ENCODE data around the gene ASTN1. TPM values are rescaled to one million over a fixed set of nuclear protein-coding genes. Genes with fewer than 3 reads are reported as not detected.

Gene ASTN1
- total RNA-seq, 1 experiment from 2014 or later, result 0.85 TPM

DNA sequence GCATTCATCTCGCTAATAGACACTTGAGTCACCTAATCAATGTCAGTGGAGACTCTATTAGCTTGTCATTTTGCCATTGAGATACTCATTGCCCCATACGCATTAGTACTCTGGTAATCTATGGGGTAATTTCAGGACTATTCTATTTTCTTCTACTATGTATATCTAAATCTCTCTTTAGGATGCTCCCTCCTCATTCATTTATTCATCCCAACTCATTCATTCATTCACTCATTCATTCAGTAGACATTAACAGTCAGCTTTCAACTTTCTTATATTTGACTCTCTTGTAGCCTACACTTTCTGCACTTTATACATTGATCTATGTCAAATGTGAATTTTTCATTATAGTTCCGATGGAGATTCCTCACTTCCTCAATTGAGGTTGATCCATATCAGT is 170.9 kb downstream of the ASTN1 start:
- no peak for DNase-seq (ENCODE audit: low spot score)

DNA sequence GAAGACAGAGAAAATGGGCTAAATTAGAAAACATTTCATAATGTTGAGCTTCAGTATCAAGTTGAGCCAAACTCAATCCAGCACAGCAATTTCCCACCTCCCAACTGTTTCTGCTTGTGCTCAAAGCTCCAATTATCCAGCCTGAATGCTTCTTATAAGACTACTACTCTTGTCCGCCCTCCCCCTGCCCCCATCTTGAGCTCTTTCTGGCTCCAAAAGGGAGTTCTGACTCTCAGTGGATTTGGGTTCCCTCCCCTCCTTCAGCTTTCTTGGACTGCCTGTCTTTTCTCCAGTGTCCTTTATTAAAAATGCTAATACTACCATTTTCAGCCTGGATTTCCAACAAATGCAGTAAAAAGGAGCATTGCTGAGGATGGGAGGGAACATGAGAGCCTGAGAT is 174.8 kb downstream of the ASTN1 start:
- no peak for DNase-seq (ENCODE audit: low spot score)

GRCh38 chr1:176989023-176989422 is 175.5 kb downstream of the ASTN1 start:
- no peak for DNase-seq (ENCODE audit: low spot score)

GRCh38 chr1:176987016-176987415 is 177.5 kb downstream of the ASTN1 start:
- no peak for DNase-seq (ENCODE audit: low spot score)

- no peak for DNase-seq (ENCODE audit: low spot score)
Measured at GRCh38 chr1:176983731-176984130, 180.8 kb downstream of the ASTN1 start.

DNA sequence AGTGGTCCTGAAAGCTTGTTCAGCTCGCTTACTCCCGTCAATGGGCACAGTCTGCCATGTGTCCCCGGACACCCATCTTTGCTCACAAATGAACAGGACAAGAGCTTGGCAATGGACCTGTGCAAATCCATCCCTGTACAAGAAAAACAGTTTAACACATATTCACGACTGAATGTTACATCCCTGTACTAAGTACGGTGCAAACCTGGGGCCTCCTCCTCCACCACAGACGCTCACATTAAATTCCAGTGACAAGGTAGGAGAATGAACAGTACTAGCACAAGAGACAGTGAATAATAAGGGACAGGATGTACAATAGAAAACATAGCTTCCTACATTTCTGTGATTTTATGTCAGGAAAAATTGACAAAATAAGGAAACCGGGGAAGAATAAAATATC is 187.7 kb downstream of the ASTN1 start:
- no peak for DNase-seq (ENCODE audit: low spot score)

- DNase-seq (ENCODE audit: low spot score), result no peak
Measured at GRCh38 chr1:176976225-176976624, 188.3 kb downstream of the ASTN1 start.

GRCh38 chr1:176964687-176965086 is 199.8 kb downstream of the ASTN1 start:
- no peak for DNase-seq (ENCODE audit: low spot score)

- no peak for DNase-seq (ENCODE audit: low spot score)
Measured at GRCh38 chr1:176963181-176963580, 201.3 kb downstream of the ASTN1 start.

DNA sequence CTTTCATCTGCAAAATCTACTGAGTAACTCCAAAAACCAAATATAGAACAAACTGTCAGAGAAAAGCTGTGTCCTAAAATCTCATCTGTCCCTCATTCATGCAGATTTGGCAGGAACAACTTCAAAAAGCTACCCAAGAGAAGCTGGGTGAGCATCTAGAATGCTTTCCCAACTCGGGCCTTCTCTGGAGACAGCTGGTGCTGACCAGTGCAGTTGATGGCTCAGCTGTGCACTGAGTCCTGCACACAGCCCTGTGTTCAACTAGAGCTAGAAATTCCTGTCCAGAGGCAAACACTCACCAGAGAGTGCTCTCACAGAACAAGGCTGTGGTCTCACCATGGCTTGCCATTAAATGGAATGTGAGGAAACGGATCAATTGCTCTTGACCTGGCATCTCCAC is 202.8 kb downstream of the ASTN1 start:
- DNase-seq (ENCODE audit: low spot score), result no peak

GRCh38 chr1:176959191-176959820 is 205.2 kb downstream of the ASTN1 start:
- no peak for DNase-seq (ENCODE audit: low spot score)

DNA sequence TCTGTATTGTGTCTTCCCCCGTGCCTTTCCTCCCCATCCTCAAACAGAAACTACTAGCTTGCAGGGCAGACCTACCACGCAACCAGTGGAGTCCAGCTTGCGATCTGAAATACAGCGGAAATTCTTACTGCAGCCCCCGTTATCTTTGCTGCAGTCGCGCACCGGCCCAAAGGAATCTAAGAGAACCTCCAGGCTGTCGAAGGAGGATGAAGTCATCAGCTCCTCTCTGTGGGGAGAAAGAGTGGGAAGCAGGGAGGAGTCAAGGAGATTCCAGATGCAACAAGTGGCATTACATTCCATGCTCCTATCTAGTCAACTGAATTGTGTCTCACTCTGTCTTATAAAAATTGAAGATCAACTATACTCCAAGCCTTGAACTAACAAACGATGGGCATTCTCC is 206.9 kb downstream of the ASTN1 start:
- no peak for DNase-seq (ENCODE audit: low spot score)

GRCh38 chr1:176954242-176954641 is 210.3 kb downstream of the ASTN1 start:
- DNase-seq (ENCODE audit: low spot score), result no peak

DNA sequence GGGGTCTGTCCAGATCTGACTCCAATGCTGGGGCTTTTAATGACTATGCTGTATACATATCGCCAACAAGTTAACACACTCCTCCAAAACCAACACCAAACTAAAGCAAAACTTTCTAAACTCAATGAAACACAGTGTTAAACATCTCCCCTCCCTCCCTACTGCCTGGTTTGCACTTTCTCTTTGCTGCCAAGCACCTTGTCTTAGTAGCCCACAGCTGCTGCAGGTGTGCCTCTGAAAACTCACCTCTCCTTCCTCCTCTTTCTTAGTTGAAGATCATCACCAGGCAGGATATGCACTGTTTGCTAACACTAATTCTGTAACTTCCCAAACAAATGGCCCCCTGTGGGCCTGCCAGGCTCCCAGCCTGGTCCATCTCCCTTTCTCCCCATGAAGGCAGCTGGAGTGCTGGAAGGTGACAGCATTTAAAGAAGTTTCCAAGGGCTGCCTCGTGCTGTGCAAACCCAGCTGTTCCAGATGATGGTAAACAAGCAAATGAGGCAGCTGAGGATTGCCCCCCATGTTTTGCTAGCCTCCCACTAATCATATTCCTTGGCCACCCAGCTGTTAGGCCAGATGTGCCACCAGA is 213.7 kb downstream of the ASTN1 start:
- DNase-seq (ENCODE audit: low spot score), result no peak

GRCh38 chr1:176949033-176949662 is 215.4 kb downstream of the ASTN1 start:
- peak; percentile 29 for DNase-seq (ENCODE audit: low spot score)

DNA sequence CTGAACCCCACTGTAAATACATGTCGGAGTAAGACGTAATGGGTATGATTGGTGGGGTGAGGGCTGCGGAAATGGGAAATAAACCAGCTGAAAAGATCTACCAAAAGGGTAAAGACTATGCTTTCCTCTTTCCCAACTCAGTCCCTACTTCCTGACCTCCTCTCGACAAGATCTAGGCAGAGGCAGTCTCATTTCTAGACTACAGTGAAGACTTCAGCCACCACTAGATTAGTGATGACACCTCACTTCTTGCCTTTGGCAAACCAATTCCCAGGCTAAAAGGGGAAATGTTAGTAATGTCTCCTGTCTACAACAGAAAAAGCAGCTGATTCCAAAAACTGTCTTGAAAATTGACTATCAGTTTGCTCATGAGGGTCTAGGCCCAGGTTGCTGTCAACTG is 219.9 kb downstream of the ASTN1 start:
- DNase-seq (ENCODE audit: low spot score), result no peak

DNA sequence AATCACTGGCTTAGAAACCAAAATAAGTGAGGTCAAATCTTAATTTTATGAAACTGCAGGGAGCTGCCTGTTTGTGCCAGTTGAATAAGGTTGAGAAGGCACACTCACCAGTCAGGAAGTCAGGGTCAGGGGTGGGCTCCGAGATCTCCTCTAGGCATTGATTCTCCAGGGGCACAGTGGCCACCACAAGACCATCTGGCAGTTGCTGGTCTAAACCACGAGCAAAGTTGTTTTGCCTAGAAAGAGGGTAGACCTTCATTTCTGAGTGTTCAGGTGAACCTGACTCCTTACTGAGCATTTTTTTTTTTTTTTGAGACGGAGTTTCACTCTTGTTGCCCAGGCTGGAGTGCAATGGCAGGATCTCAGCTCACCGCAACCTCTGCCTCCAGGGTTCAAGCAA is 220.7 kb downstream of the ASTN1 start:
- no peak for DNase-seq (ENCODE audit: low spot score)

GRCh38 chr1:176942346-176942745 is 222.2 kb downstream of the ASTN1 start:
- DNase-seq (ENCODE audit: low spot score), result no peak

GRCh38 chr1:176939993-176940392 is 224.5 kb downstream of the ASTN1 start:
- DNase-seq (ENCODE audit: low spot score), result no peak

GRCh38 chr1:176938375-176938774 is 226.1 kb downstream of the ASTN1 start:
- DNase-seq (ENCODE audit: low spot score), result no peak

GRCh38 chr1:176934370-176934769 is 230.1 kb downstream of the ASTN1 start:
- DNase-seq (ENCODE audit: low spot score), result no peak

GRCh38 chr1:176932114-176933104 is 232.1 kb downstream of the ASTN1 start:
- DNase-seq (ENCODE audit: low spot score), result no peak

Data from H4 (cell line).